ENCODE results near the gene MPIG6B.

MPIG6B gene

GRCh38 chr6:31749301-31750036 lies 26.3 kb downstream of the MPIG6B start:
- H3K27ac ChIP-seq (ENCODE audit: extremely low read depth, low read depth, low read length) = no peak overlapping the region
- ChIA-PET POLR2A (interaction anchor here (0.7 to 7.4 kb wide), 4 partner anchors 10 to 20 kb away, joined by 3 to 43 read pairs (median 4); partner anchors contain the start of gene MSH5), CTCF (interaction anchor here (0.9 to 2.6 kb wide), 3 partner anchors 9 to 20 kb away, joined by 5 to 11 read pairs (median 9); partner anchors contain the start of genes DDAH2 and MSH5)
- no peaks in the 10 kb centered on the region for H3K9me3 ChIP-seq (ENCODE audit: control insufficient read depth, insufficient read depth, low read depth, low read length)
- H3K36me3 ChIP-seq (ENCODE audit: control insufficient read depth in 2 of 2, insufficient read depth in 1 of 2, low read length in 2 of 2) = peaks cover 6 to 39% of the 10 kb centered on the region in 2 experiments; a peak in 2 of 3 replicates
- no peak overlapping the region for H3K4me3 ChIP-seq (ENCODE audit: low read depth, low read length)
- H3K4me1 ChIP-seq (ENCODE audit: control insufficient read depth, insufficient read depth, low read length) = no peaks in the 10 kb centered on the region
- TF ChIP-seq ZNF488 (tag by site-specific recombination; IDR thresholded peaks at IDR 0.05) = no peak
- TF ChIP-seq ZNF37A (tag by site-specific recombination; IDR thresholded peaks at IDR 0.05) = no peak
- TF ChIP-seq ZNF184 (tag by site-specific recombination; IDR thresholded peaks at IDR 0.05) = no peak
- TF ChIP-seq ZNF513 (tag by site-specific recombination; IDR thresholded peaks at IDR 0.05) = no peak
- TF ChIP-seq ZFHX2 (tag by site-specific recombination; conservative IDR thresholded peaks at IDR 0.05) = no peak
- no peak for TF ChIP-seq SP7 (tag by site-specific recombination; IDR thresholded peaks at IDR 0.05)
- no peak for TF ChIP-seq ZNF274 (IDR thresholded peaks at IDR 0.05; ENCODE audit: low read length)
- no peak for TF ChIP-seq ZNF274 (tag by site-specific recombination; IDR thresholded peaks at IDR 0.05; ENCODE audit: borderline replicate concordance)
- TF ChIP-seq ZBTB1 (tag by site-specific recombination; IDR thresholded peaks at IDR 0.05) = no peak
- TF ChIP-seq TCF7L2 (IDR thresholded peaks at IDR 0.05; ENCODE audit: borderline replicate concordance, low read depth, low read length) = no peak
- no peak for TF ChIP-seq ZNF571 (tag by site-specific recombination; IDR thresholded peaks at IDR 0.05)
- TF ChIP-seq ZNF132 (tag by site-specific recombination; IDR thresholded peaks at IDR 0.05; ENCODE audit: borderline replicate concordance) = no peak
- TF ChIP-seq REPIN1 (tag by site-specific recombination; IDR thresholded peaks at IDR 0.05; ENCODE audit: low read depth) = no peak
- TF ChIP-seq ZNF354C (tag by site-specific recombination; IDR thresholded peaks at IDR 0.05; ENCODE audit: borderline replicate concordance, low read depth) = no peak
- TF ChIP-seq ZNF404 (tag by site-specific recombination; IDR thresholded peaks at IDR 0.05) = no peak
- no peak for TF ChIP-seq ZNF473 (tag by site-specific recombination; IDR thresholded peaks at IDR 0.05)
- TF ChIP-seq ZNF747 (tag by site-specific recombination; IDR thresholded peaks at IDR 0.05) = no peak
- TF ChIP-seq ZBTB44 (tag by site-specific recombination; IDR thresholded peaks at IDR 0.05) = no peak
- TF ChIP-seq ZBTB21 (tag by site-specific recombination; IDR thresholded peaks at IDR 0.05) = no peak
- TF ChIP-seq ZNF623 (tag by site-specific recombination; IDR thresholded peaks at IDR 0.05) = no peak
- TF ChIP-seq YY2 (tag by site-specific recombination; IDR thresholded peaks at IDR 0.05) = no peak
- no peak for TF ChIP-seq ZNF654 (tag by site-specific recombination; IDR thresholded peaks at IDR 0.05; ENCODE audit: low read depth)
- no peak for TF ChIP-seq ZBTB8A (tag by site-specific recombination; IDR thresholded peaks at IDR 0.05)
- no peak for TF ChIP-seq ZNF280C (tag by site-specific recombination; IDR thresholded peaks at IDR 0.05)
- TF ChIP-seq ZNF629 (tag by site-specific recombination; IDR thresholded peaks at IDR 0.05) = 0 out of 2 replicates have a peak, but pooled peaks have one; percentile 39
- no peak for TF ChIP-seq GLI4 (tag by site-specific recombination; IDR thresholded peaks at IDR 0.05)
- no peak for TF ChIP-seq ZNF791 (tag by site-specific recombination; IDR thresholded peaks at IDR 0.05)
- TF ChIP-seq ATF2 (tag by site-specific recombination; IDR thresholded peaks at IDR 0.05; ENCODE audit: low read depth) = peak; percentile 80
- TF ChIP-seq ZNF311 (tag by site-specific recombination; IDR thresholded peaks at IDR 0.05; ENCODE audit: borderline replicate concordance) = no peak
- peak; percentile 53; the same call in 1 of the 2 replicates for TF ChIP-seq ZNF121 (tag by site-specific recombination; IDR thresholded peaks at IDR 0.05)
- TF ChIP-seq KLF8 (tag by site-specific recombination; IDR thresholded peaks at IDR 0.05) = no peak
- no peak for TF ChIP-seq ZNF426 (tag by site-specific recombination; IDR thresholded peaks at IDR 0.05)
